ENCODE results near the gene CHFR.

DNA sequence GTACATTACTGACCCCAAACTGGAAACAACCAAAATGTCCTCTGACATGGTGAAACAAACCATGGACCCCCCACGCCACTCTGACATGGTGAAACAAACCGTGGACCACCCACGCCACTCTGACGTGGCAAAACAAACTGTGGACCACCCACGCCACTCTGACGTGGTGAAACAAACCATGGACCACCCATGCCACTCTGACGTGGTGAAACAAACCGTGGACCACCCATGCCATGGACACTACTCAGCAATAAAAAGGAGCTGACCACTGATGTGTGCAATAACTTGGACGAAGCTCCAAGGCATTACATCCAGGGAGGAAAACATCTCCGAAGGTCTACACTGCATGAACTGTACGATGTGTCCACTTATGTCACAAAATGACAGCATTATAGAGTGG lies 55.6 kb downstream of the CHFR start:
- TF ChIP-seq POLR2A (IDR thresholded peaks at IDR 0.05; ENCODE audit: low read depth, low read length): no peak
- TF ChIP-seq TAF1 (IDR thresholded peaks at IDR 0.05; ENCODE audit: borderline replicate concordance, low read depth, low read length): no peak
- no peak for TF ChIP-seq POLR2AphosphoS5 (IDR thresholded peaks at IDR 0.05; ENCODE audit: low read depth, low read length)

All from GM12892 (cell line).